BLaER1 treated with 17β-estradiol and CSF1 and Interleukin-3, amounts not matched to agents 10 nM and 100 nM (cell line): ENCODE data around the gene UBB.
A peak's percentile ranks its signal among the peaks of the same experiment; 100 is the strongest.

ENCODE experiments used
- H3K27ac ChIP-seq, 11 experiments: shearing (Covaris generic); formaldehyde crosslinking; 2 replicates each; pipeline ENCODE4 v1.8.1; 2022
- H3K27me3 ChIP-seq, 11 experiments: shearing (Covaris generic); formaldehyde crosslinking; 2 replicates each; pipeline ENCODE4 v1.8.1; 2022
- H3K36me3 ChIP-seq, 11 experiments: shearing (Covaris generic); formaldehyde crosslinking; 2 replicates each; pipeline ENCODE4 v1.8.1; 2022
- H3K4me1 ChIP-seq, 10 experiments: shearing (Covaris generic); formaldehyde crosslinking; 2 replicates each; pipeline ENCODE4 v1.8.1; 2022
- H3K4me2 ChIP-seq, 11 experiments: shearing (Covaris generic); formaldehyde crosslinking; 2 replicates each; pipeline ENCODE4 v1.8.1; 2022
- H3K4me3 ChIP-seq, 10 experiments: shearing (Covaris generic); formaldehyde crosslinking; 2 replicates each; pipeline ENCODE4 v1.8.1; 2022
- H3K9ac ChIP-seq, 11 experiments: shearing (Covaris generic); formaldehyde crosslinking; 2 replicates each; pipeline ENCODE4 v1.8.1; 2022
- H3K9me3 ChIP-seq, 11 experiments: shearing (Covaris generic); formaldehyde crosslinking; replicated peaks in 1 of 11; 2 replicates each; pipeline ENCODE4 v1.8.1; 2022
- H4K20me1 ChIP-seq, 11 experiments: shearing (Covaris generic); formaldehyde crosslinking; 2 replicates each; pipeline ENCODE4 v1.8.1; 2022
- Cebpa-rat ChIP-seq, 11 experiments: shearing (Covaris generic); IDR thresholded peaks; 2 replicates each; pipeline ENCODE4 v1.8.1; 2022

Gene UBB

DNA sequence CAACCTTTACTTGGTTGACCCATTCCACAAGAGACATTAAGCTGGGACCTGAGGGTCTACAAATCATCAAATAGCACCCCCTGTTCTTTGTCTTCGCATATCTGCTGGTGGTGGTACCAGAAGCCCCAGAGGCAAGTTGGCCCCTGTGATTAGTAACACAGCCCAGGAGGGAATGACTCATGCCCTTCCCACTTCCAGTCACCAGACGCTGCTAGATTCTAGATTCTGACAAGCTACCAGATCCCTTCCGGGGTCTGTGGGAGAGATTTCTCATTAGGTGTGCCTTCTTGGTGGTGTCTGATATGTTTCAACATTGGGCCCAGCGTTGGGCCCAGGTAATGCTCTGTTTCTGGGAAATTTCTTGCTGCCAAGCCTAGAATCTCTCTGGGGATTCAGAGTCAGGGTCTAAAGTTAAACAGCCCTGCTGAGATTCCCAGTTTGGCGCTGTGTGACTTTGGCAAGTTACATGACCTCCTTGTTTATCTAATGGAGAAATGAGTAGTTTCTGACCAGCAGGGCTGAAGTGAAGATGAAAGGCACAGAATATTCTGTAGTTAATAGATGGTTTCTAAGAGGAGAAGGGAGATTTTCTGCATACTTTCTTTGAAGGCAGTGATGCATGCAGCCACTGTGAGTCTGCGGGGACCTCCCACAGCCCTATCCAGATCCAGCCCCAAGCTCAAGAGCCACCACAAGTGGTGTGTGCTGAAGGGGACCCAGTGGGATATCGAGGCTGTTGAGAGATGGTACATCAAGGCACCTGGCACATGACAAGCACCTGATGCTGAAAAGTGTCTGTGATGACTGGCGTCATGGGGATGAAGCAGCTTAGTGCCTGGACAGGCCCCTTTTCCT lies 38.4 kb downstream of the UBB start:
- Histone ChIP-seq H3K27me3 (peaks cover 0 to 3% (median 0%) of the 10 kb centered on the region in 11 experiments; a peak in 1 of 22 replicates), H3K4me2 (peak overlapping the region; percentile 91 to 99 (median 98)), H3K9me3 (no peaks in the 10 kb centered on the region), H3K27ac (peak overlapping the region; percentile 60 to 96 (median 90)), H3K4me1 (peaks cover 53 to 65% (median 62%) of the 10 kb centered on the region in 10 experiments), H3K9ac (peak overlapping the region in 10 of 11 experiments; percentile 20 to 67 (median 48); a peak in 19 of 22 replicates), H3K4me3 (peak overlapping the region in 8 of 10 experiments; percentile 17 to 91 (median 43); a peak in 12 of 20 replicates), H3K36me3 (peaks cover 9 to 67% (median 34%) of the 10 kb centered on the region in 11 experiments; a peak in 19 of 22 replicates), H4K20me1 (peaks cover 3 to 76% (median 33%) of the 10 kb centered on the region in 11 experiments; a peak in 18 of 22 replicates)
- no peak for TF ChIP-seq Cebpa-rat (IDR thresholded peaks at IDR 0.05)

DNA sequence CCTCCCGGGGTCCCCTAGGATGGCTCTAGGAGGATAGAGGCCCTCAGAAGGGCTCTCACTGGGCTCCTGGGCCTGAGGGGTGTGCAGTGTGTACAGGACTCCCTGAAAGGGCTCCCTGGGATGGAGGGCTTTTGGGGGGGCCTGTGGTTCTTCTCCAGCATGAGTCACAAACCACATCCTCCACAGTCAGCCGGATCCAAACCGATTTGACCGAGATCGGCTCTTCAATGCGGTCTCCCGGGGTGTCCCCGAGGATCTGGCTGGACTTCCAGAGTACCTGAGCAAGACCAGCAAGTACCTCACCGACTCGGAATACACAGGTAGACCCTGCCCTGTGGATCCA lies 39.0 kb downstream of the UBB start:
- peak overlapping the region in 10 of 11 experiments; percentile 20 to 67 (median 48); a peak in 17 of 22 replicates for H3K9ac ChIP-seq
- H3K4me2 ChIP-seq: peak overlapping the region; percentile 91 to 99 (median 98)
- TF ChIP-seq Cebpa-rat (IDR thresholded peaks at IDR 0.05): no peak
- peaks cover 3 to 78% (median 33%) of the 10 kb centered on the region in 11 experiments; a peak in 18 of 22 replicates for H4K20me1 ChIP-seq
- no peaks in the 10 kb centered on the region for H3K9me3 ChIP-seq
- peaks cover 0 to 3% (median 0%) of the 10 kb centered on the region in 11 experiments; a peak in 1 of 22 replicates for H3K27me3 ChIP-seq
- peak overlapping the region in 10 of 11 experiments; percentile 50 to 96 (median 86); a peak in 18 of 22 replicates for H3K27ac ChIP-seq
- peaks cover 50 to 61% (median 57%) of the 10 kb centered on the region in 10 experiments for H3K4me1 ChIP-seq
- peaks cover 9 to 71% (median 34%) of the 10 kb centered on the region in 11 experiments; a peak in 19 of 22 replicates for H3K36me3 ChIP-seq
- H3K4me3 ChIP-seq: peak overlapping the region in 8 of 10 experiments; percentile 17 to 91 (median 43); a peak in 12 of 20 replicates

DNA sequence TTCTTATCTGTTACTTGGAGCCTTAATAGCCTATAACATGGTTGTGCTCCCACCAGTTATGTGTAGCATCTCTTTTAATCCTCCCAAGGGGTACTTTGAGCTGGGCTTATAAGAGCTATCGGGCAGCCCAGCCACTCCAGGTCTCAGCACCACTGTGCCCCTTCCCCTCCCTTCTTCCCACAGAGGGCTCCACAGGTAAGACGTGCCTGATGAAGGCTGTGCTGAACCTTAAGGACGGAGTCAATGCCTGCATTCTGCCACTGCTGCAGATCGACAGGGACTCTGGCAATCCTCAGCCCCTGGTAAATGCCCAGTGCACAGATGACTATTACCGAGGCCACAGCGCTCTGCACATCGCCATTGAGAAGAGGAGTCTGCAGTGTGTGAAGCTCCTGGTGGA lies 41.5 kb downstream of the UBB start:
- Histone ChIP-seq H3K4me1 (peaks cover 34 to 42% (median 36%) of the 10 kb centered on the region in 10 experiments), H4K20me1 (peaks cover 3 to 97% (median 40%) of the 10 kb centered on the region in 11 experiments; a peak in 18 of 22 replicates), H3K36me3 (peaks cover 9 to 93% (median 43%) of the 10 kb centered on the region in 11 experiments; a peak in 21 of 22 replicates), H3K9ac (no peak overlapping the region), H3K4me3 (no peak overlapping the region), H3K27ac (no peak overlapping the region), H3K9me3 (no peaks in the 10 kb centered on the region), H3K4me2 (no peak overlapping the region), H3K27me3 (peaks cover 0 to 3% (median 0%) of the 10 kb centered on the region in 11 experiments; a peak in 1 of 22 replicates)
- no peak for TF ChIP-seq Cebpa-rat (IDR thresholded peaks at IDR 0.05)

DNA sequence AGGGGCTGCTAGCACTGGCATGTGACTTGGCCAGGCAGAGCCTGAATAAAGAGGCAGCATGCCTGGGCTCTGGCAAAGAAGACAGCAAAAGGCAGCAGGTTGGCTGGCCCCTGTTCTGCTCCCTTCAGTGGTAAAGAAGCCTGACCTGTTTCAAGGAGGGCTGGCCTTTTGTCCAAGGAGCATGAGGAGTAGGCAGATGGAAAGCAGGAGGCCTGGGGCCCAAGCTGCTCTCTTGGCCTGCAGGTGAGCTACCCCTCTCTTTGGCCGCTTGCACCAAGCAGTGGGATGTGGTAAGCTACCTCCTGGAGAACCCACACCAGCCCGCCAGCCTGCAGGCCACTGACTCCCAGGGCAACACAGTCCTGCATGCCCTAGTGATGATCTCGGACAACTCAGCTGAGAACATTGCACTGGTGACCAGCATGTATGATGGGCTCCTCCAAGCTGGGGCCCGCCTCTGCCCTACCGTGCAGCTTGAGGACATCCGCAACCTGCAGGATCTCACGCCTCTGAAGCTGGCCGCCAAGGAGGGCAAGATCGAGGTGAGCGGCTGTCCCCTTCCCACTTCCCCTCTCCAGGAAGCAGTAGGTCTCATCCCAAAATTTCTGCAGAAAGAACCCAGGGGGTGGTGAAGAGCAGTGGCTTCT lies 42.5 kb downstream of the UBB start:
- H3K9ac ChIP-seq: no peak overlapping the region
- H3K9me3 ChIP-seq: no peaks in the 10 kb centered on the region
- H3K4me2 ChIP-seq: no peak overlapping the region
- peaks cover 3 to 97% (median 37%) of the 10 kb centered on the region in 11 experiments; a peak in 18 of 22 replicates for H4K20me1 ChIP-seq
- H3K4me3 ChIP-seq: no peak overlapping the region
- H3K27ac ChIP-seq: no peak overlapping the region
- TF ChIP-seq Cebpa-rat (IDR thresholded peaks at IDR 0.05): no peak
- peaks cover 0 to 3% (median 0%) of the 10 kb centered on the region in 11 experiments; a peak in 1 of 22 replicates for H3K27me3 ChIP-seq
- peaks cover 26 to 39% (median 27%) of the 10 kb centered on the region in 10 experiments for H3K4me1 ChIP-seq
- H3K36me3 ChIP-seq: peaks cover 9 to 93% (median 39%) of the 10 kb centered on the region in 11 experiments; a peak in 21 of 22 replicates

DNA sequence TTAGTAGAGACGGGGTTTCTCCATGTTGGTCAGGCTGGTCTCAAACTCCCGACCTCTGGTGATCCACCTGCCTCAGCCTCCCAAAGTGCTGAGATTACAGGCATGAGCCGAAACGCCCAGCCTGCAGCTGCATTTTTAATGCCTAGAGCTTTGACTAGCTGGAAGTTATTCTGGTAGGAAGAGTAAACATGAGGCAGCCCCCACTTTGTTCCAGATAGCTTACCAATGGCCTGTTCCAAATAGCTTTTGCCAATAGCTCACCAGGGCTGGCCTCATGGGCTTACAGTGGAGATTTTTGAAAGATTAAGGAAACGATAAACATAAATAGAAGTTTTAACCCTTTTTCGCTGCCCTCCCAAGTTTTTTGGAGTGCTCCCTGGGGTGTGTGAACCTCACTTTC lies 44.3 kb downstream of the UBB start:
- no peak for TF ChIP-seq Cebpa-rat (IDR thresholded peaks at IDR 0.05)
- Histone ChIP-seq H3K4me3 (no peak overlapping the region), H4K20me1 (peaks cover 1 to 94% (median 20%) of the 10 kb centered on the region in 11 experiments; a peak in 15 of 22 replicates), H3K9ac (no peak overlapping the region), H3K4me2 (no peak overlapping the region), H3K36me3 (peaks cover 9 to 98% (median 45%) of the 10 kb centered on the region in 11 experiments; a peak in 21 of 22 replicates), H3K27ac (no peak overlapping the region), H3K4me1 (peaks cover 7 to 21% (median 16%) of the 10 kb centered on the region in 10 experiments), H3K27me3 (peaks cover 0 to 3% (median 0%) of the 10 kb centered on the region in 11 experiments; a peak in 1 of 22 replicates), H3K9me3 (no peaks in the 10 kb centered on the region)

DNA sequence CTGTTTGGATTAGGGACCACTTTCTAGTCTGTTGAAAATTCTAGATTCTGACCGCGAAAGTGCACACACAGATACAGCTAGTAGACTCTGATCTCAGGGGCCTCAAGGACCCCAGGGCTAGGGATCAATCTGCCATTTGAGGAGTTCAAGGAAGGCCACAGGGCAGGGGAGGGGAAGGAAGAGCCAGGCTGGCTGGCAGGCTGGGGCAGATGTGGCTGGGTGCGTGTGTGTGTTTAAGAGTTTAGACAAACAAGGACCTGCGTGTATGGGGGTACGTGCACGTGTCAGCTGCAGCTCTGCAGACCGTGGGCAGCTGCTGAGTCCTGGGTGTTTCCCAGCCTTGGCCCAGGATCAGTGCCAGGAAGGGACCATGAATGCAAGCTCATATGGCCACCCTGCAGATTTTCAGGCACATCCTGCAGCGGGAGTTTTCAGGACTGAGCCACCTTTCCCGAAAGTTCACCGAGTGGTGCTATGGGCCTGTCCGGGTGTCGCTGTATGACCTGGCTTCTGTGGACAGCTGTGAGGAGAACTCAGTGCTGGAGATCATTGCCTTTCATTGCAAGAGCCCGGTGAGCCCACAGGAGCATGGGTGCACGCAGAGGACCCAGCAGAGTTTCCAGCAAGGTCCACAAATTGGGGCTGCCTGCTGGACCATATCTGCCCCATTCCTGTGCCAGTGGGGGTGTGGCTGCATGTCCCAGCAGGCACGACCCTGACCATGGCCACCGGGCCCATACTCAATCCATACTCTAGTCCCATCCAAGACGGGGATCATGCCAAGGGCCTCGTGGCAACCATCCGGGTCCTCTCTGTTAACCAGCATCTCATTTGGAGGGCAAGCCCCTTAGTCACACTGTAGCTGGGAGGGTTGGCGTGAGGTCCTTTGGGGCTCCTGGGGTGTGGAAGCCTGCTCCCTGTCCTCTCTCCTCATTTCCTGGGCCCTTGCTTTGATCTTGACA lies 45.1 kb downstream of the UBB start:
- Histone ChIP-seq H4K20me1 (peaks cover 0 to 86% (median 12%) of the 10 kb centered on the region in 11 experiments; a peak in 12 of 22 replicates), H3K9me3 (no peaks in the 10 kb centered on the region), H3K9ac (no peak overlapping the region), H3K4me1 (peaks cover 0 to 13% (median 8%) of the 10 kb centered on the region in 10 experiments; a peak in 12 of 20 replicates), H3K4me2 (no peak overlapping the region), H3K4me3 (no peak overlapping the region), H3K27ac (no peak overlapping the region), H3K27me3 (peaks cover 0 to 3% (median 0%) of the 10 kb centered on the region in 11 experiments; a peak in 1 of 22 replicates), H3K36me3 (peaks cover 9 to 98% (median 45%) of the 10 kb centered on the region in 11 experiments; a peak in 21 of 22 replicates)
- no peak for TF ChIP-seq Cebpa-rat (IDR thresholded peaks at IDR 0.05)

DNA sequence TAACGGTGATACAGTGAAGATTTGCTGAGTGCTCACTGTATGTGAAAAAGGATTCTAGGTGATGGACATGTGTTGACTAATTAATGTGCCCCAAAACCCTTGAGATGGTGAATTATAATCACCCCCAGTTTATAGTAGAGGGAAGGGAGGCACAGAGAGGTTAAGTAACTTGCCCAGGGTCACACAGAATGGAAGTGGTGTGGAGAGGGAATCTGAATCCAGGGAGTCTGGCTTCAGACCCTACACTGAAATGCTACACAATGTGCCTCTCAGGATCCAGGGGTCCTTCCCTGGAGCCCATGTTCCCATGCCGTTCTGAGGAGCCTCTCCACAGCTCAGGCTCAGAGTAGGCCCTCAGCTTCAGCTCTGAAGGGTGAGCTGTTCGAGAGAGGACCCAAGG lies 46.1 kb downstream of the UBB start:
- Histone ChIP-seq H3K4me3 (no peak overlapping the region), H3K36me3 (peaks cover 9 to 95% (median 45%) of the 10 kb centered on the region in 11 experiments; a peak in 21 of 22 replicates), H3K4me1 (peaks cover 0 to 12% (median 8%) of the 10 kb centered on the region in 10 experiments; a peak in 11 of 20 replicates), H3K9me3 (no peaks in the 10 kb centered on the region), H3K27me3 (peaks cover 0 to 3% (median 0%) of the 10 kb centered on the region in 11 experiments; a peak in 1 of 22 replicates), H3K4me2 (no peak overlapping the region; a peak in 1 of 22 replicates), H3K9ac (0 out of 22 replicates have a peak overlapping the region, but pooled peaks of 1 of the 11 experiments have one; percentile 1), H4K20me1 (peaks cover 0 to 83% (median 12%) of the 10 kb centered on the region in 11 experiments; a peak in 11 of 22 replicates), H3K27ac (no peak overlapping the region)
- TF ChIP-seq Cebpa-rat (IDR thresholded peaks at IDR 0.05): no peak
